Measurements from ENCODE around the gene PRKCSH.

PRKCSH gene

GRCh38 chr19:11479898-11480714 is 44.7 kb downstream of the PRKCSH start:
- TF ChIP-seq CTCF (conservative IDR thresholded peaks at IDR 0.05; ENCODE audit: low read length) (no peak), EZH2phosphoT487 (IDR thresholded peaks at IDR 0.05; ENCODE audit: borderline replicate concordance) (no peak)
- Histone ChIP-seq H3K9ac (ENCODE audit: low read depth, low read length, poor library complexity, severe bottlenecking) (no peak overlapping the region), H3K79me2 (ENCODE audit: insufficient read depth, low read length) (no peaks in the 10 kb centered on the region), H4K20me1 (ENCODE audit: insufficient read depth, low read length, poor library complexity, severe bottlenecking) (no peaks in the 10 kb centered on the region), H3K27me3 (ENCODE audit: insufficient read depth, low read length, poor library complexity, severe bottlenecking) (no peaks in the 10 kb centered on the region), H3K4me2 (ENCODE audit: low read depth, low read length, poor library complexity, severe bottlenecking) (no peak overlapping the region), H3F3A (ENCODE audit: low read depth) (no peaks in the 10 kb centered on the region), H3K9me3 (ENCODE audit: insufficient read depth, low read depth, low read length) (no peaks in the 10 kb centered on the region), H3K36me3 (ENCODE audit: insufficient read depth, low read length) (no peaks in the 10 kb centered on the region), H3K4me3 (ENCODE audit: low read length, poor library complexity, severe bottlenecking) (no peak overlapping the region), H3K4me1 (ENCODE audit: insufficient read depth, low read length, poor library complexity, severe bottlenecking) (no peaks in the 10 kb centered on the region), H2AFZ (ENCODE audit: low read length) (no peak overlapping the region), H3K9me2 (replicated peaks; ENCODE audit: low read depth, low read length) (no peaks in the 10 kb centered on the region)

DNA sequence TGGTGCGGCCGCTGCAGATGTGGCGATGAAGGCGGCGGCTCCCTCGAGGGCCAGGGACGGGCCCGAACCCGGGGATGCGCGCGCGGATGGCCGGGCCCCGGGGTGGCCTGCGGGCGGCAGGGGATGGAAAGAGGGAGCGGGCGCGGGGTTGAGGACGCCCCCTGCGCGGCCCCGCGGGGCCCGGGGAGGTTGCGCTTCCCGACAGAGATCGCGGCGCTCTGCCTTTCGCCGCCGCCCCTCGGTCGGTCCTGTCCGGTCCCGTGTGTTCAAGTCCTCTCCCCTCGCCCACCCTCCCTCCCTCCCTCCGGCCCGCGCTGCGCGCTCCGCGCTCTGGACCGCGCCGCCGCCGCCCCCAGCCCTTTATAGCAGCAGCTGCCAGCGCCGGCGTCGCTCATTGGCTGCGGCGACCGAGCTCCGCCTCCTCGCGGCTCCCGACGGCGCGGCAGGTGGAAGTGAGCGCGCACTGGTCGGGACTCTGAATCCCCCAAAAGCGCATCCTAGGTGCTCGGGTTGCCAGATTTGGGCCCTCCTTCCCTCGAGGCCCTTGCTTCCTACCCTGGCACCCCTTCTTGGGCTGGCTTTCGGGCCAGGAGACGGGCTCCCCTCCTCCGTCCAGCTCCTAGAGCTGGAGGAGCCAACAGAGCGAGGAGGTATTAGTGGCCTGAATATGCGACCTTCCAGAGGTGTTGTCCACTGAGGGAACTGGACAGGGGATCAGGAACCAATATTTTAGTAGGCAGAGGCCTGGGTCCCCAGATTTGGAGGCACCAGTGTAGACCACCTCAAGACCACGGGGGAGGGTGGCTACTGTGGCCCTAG is 45.5 kb downstream of the PRKCSH start, which contains the start of gene ELAVL3:
Gene ELAVL3, minus strand, starts transcription at position 332 of the 819 bp plus-strand sequence. CDS start 438 bp downstream, outside the sequence.
- Histone ChIP-seq H3K4me3 (ENCODE audit: low read length, poor library complexity, severe bottlenecking) (no peak within 1 kb of the TSS), H3K27me3 (ENCODE audit: insufficient read depth, low read length, poor library complexity, severe bottlenecking) (no peaks in the 10 kb centered on the region), H4K20me1 (ENCODE audit: insufficient read depth, low read length, poor library complexity, severe bottlenecking) (no peaks in the 10 kb centered on the region), H3K36me3 (ENCODE audit: insufficient read depth, low read length) (no peaks in the 10 kb centered on the region), H3K79me2 (ENCODE audit: insufficient read depth, low read length) (no peaks in the 10 kb centered on the region), H3K9me2 (replicated peaks; ENCODE audit: low read depth, low read length) (no peaks in the 10 kb centered on the region), H3K4me2 (ENCODE audit: low read depth, low read length, poor library complexity, severe bottlenecking) (no peak within 1 kb of the TSS), H3K4me1 (ENCODE audit: insufficient read depth, low read length, poor library complexity, severe bottlenecking) (no peaks in the 10 kb centered on the region), H3K9me3 (ENCODE audit: insufficient read depth, low read depth, low read length) (no peaks in the 10 kb centered on the region), H2AFZ (ENCODE audit: low read length) (no peak within 1 kb of the TSS), H3K9ac (ENCODE audit: low read depth, low read length, poor library complexity, severe bottlenecking) (no peak within 1 kb of the TSS), H3F3A (ENCODE audit: low read depth) (no peaks in the 10 kb centered on the region)
- TF ChIP-seq CTCF (conservative IDR thresholded peaks at IDR 0.05; ENCODE audit: low read length) (no peak), EZH2phosphoT487 (IDR thresholded peaks at IDR 0.05; ENCODE audit: borderline replicate concordance) (no peak)

GRCh38 chr19:11481534-11482383 is 46.3 kb downstream of the PRKCSH start:
- Histone ChIP-seq H3K79me2 (ENCODE audit: insufficient read depth, low read length) (no peaks in the 10 kb centered on the region), H3K9me2 (replicated peaks; ENCODE audit: low read depth, low read length) (no peaks in the 10 kb centered on the region), H3K4me1 (ENCODE audit: insufficient read depth, low read length, poor library complexity, severe bottlenecking) (no peaks in the 10 kb centered on the region), H3F3A (ENCODE audit: low read depth) (no peaks in the 10 kb centered on the region), H3K4me2 (ENCODE audit: low read depth, low read length, poor library complexity, severe bottlenecking) (no peak overlapping the region), H3K27me3 (ENCODE audit: insufficient read depth, low read length, poor library complexity, severe bottlenecking) (no peaks in the 10 kb centered on the region), H3K9me3 (ENCODE audit: insufficient read depth, low read depth, low read length) (no peaks in the 10 kb centered on the region), H4K20me1 (ENCODE audit: insufficient read depth, low read length, poor library complexity, severe bottlenecking) (no peaks in the 10 kb centered on the region), H3K4me3 (ENCODE audit: low read length, poor library complexity, severe bottlenecking) (no peak overlapping the region), H3K36me3 (ENCODE audit: insufficient read depth, low read length) (no peaks in the 10 kb centered on the region), H2AFZ (ENCODE audit: low read length) (no peak overlapping the region), H3K9ac (ENCODE audit: low read depth, low read length, poor library complexity, severe bottlenecking) (no peak overlapping the region)
- no peak for TF ChIP-seq CTCF (conservative IDR thresholded peaks at IDR 0.05; ENCODE audit: low read length)
- TF ChIP-seq EZH2phosphoT487 (IDR thresholded peaks at IDR 0.05; ENCODE audit: borderline replicate concordance) = no peak

Data from Loucy (cell line).